GM12878 (cell line): ENCODE results near the gene CENPS. TPM values are rescaled to one million over a fixed set of nuclear protein-coding genes. Genes with fewer than 3 reads are reported as not detected.
A peak's percentile ranks its signal among the peaks of the same experiment; 100 is the strongest.

Source experiments
- ATAC-seq: fragments of 200-7000 bp; cut with Tn5 transposase; 3 replicates; pipeline ENCODE4 v1.9.1; 2020; ENCODE audit warnings: mild to moderate bottlenecking, moderate library complexity
- BruUV-seq: library from RNA; stranded (reverse); fragments of 400-500 nt; replicated peaks from 2 replicates; lab custom pipeline; 2021; lab: Mats Ljungman, UMichigan
- CTCF ChIA-PET: fragments of 300-600 bp; sonication (Branson Sonifier 250); formaldehyde crosslinking; extraction: SDS; loops from one replicate; lab custom pipeline; 2021; ENCODE audit warnings: inconsistent platforms; lab: Yijun Ruan, JAX
- POLR2A ChIA-PET: fragments of 350-600 bp; formaldehyde crosslinking; extraction: SDS; loops from one replicate; lab custom pipeline; 2021; ENCODE audit warnings: inconsistent platforms; lab: Charles Lee
- RAD21 ChIA-PET: fragments of 300-600 bp; sonication (Branson Sonifier 250); formaldehyde crosslinking; loops from one replicate; lab custom pipeline; 2023; ENCODE audit warnings: antibody characterized with exemption; ENCODE audit not compliant: unreplicated experiment; lab: Charles Lee
- SMC1A ChIA-PET: fragments of 300-600 bp; sonication (Branson Sonifier 250); formaldehyde crosslinking; loops from one replicate; lab custom pipeline; 2023; ENCODE audit not compliant: unreplicated experiment, uncharacterized antibody; lab: Charles Lee
- DNase-seq: peaks from one replicate; pipeline ENCODE4 v3.0.0-alpha.2; 2011; ENCODE audit warnings: low read depth, low spot score
- FAIRE-seq: peaks from 3 replicates; lab custom pipeline; 2011; peaks lifted over from hg19 to GRCh38; lab: Jason Lieb, UNC
- H2AFZ ChIP-seq: 2 replicates; pipeline ENCODE4 v1.6.0; 2011; ENCODE audit warnings: low read depth, low read length, control low read depth; ENCODE audit not compliant: control insufficient read depth
- H3K27ac ChIP-seq: 2 replicates; pipeline ENCODE4 v1.5.1; 2011; ENCODE audit warnings: control low read depth; ENCODE audit not compliant: control insufficient read depth, insufficient read depth
- H3K27me3 ChIP-seq, 2 experiments: replicated peaks in 1 of 2; 2 replicates each; pipeline versions ENCODE4 v1.6.0 to v1.6.1; 2011; ENCODE audit warnings: low read length in 1 of 2; ENCODE audit not compliant: control insufficient read depth in 2 of 2, insufficient read depth in 2 of 2
- H3K36me3 ChIP-seq, 2 experiments: 2 replicates each; pipeline ENCODE4 v1.5.1; 2011; ENCODE audit warnings: low read length in 1 of 2; ENCODE audit not compliant: control insufficient read depth in 2 of 2, insufficient read depth in 2 of 2
- H3K4me1 ChIP-seq: 2 replicates; pipeline ENCODE4 v1.6.1; 2011; ENCODE audit warnings: mild to moderate bottlenecking, low read length, moderate library complexity, mixed read lengths; ENCODE audit not compliant: control insufficient read depth, insufficient read depth
- H3K4me2 ChIP-seq: 2 replicates; pipeline ENCODE4 v1.6.0; 2011; ENCODE audit warnings: control low read depth; ENCODE audit not compliant: control insufficient read depth, insufficient read depth
- H3K4me3 ChIP-seq: fragments of 200-600 bp; sonication (generic); 2 replicates; pipeline ENCODE4 v1.5.1; 2016
- H3K79me2 ChIP-seq: 2 replicates; pipeline ENCODE4 v1.6.0; 2011; ENCODE audit warnings: low read length; ENCODE audit not compliant: control insufficient read depth, insufficient read depth
- H3K9ac ChIP-seq: 2 replicates; pipeline ENCODE4 v1.8.0; 2011; ENCODE audit warnings: low read length, control low read depth, mixed read lengths; ENCODE audit not compliant: control insufficient read depth, insufficient read depth
- H3K9me3 ChIP-seq: replicated peaks from 3 replicates; pipeline ENCODE4 v1.5.1; 2011; ENCODE audit warnings: mild to moderate bottlenecking, low read length; ENCODE audit not compliant: control insufficient read depth, insufficient read depth
- H4K20me1 ChIP-seq: 2 replicates; pipeline ENCODE4 v1.6.0; 2011; ENCODE audit not compliant: control insufficient read depth, insufficient read depth
- BMI1 ChIP-seq: fragments of 450-650 bp; IDR thresholded peaks from 2 replicates; pipeline ENCODE4 v1.6.1; 2016; ENCODE audit warnings: mild to moderate bottlenecking, moderate library complexity, borderline replicate concordance
- IKZF1 ChIP-seq: fragments of 450-650 bp; conservative IDR thresholded peaks from 2 replicates; pipeline ENCODE4 v1.6.1; 2017; ENCODE audit warnings: antibody characterized with exemption, mild to moderate bottlenecking
- KDM1A ChIP-seq: fragments of 200-600 bp; sonication (generic); IDR thresholded peaks from 2 replicates; pipeline ENCODE4 v1.6.1; 2016; ENCODE audit warnings: borderline replicate concordance
- KLF5 ChIP-seq: fragments of 450-650 bp; IDR thresholded peaks from 2 replicates; pipeline ENCODE4 v1.6.1; 2014; ENCODE audit warnings: mild to moderate bottlenecking; ENCODE audit not compliant: partially characterized antibody
- MLLT1 ChIP-seq: fragments of 450-650 bp; IDR thresholded peaks from 2 replicates; pipeline ENCODE4 v1.6.1; 2016; ENCODE audit warnings: mild to moderate bottlenecking
- NBN ChIP-seq: fragments of 450-650 bp; IDR thresholded peaks from 2 replicates; pipeline ENCODE4 v1.6.1; 2016
- NR2F1 ChIP-seq: fragments of 450-650 bp; conservative IDR thresholded peaks from 2 replicates; pipeline ENCODE4 v1.6.1; 2017; ENCODE audit warnings: mild to moderate bottlenecking
- REST ChIP-seq: IDR thresholded peaks from 2 replicates; pipeline ENCODE4 v1.6.1; 2012; ENCODE audit warnings: mild to moderate bottlenecking, low read depth, low read length
- SKIL ChIP-seq: fragments of 450-650 bp; IDR thresholded peaks from 2 replicates; pipeline ENCODE4 v1.6.1; 2017; ENCODE audit warnings: mild to moderate bottlenecking, low read depth, inconsistent platforms; ENCODE audit not compliant: poor library complexity, severe bottlenecking
- SMAD1 ChIP-seq: fragments of 450-650 bp; IDR thresholded peaks from 2 replicates; pipeline ENCODE4 v1.6.1; 2018; ENCODE audit warnings: mild to moderate bottlenecking, low read depth; ENCODE audit not compliant: partially characterized antibody
- STAT3 ChIP-seq: IDR thresholded peaks from 2 replicates; pipeline ENCODE4 v1.6.1; 2011; ENCODE audit warnings: low read depth, low read length, improper control_type of control experiment
- TARDBP ChIP-seq: IDR thresholded peaks from 2 replicates; pipeline ENCODE4 v1.6.1; 2016; ENCODE audit warnings: borderline replicate concordance
- WGBS: methylation state at CpG from one replicate; pipeline ENCODE4 v1.1.6; 2016; ENCODE audit warnings: low lambda C conversion rate; ENCODE audit not compliant: insufficient replicate concordance, insufficient coverage; ENCODE audit errors: missing lambda C conversion rate; 5-methylcytosine and 5-hydroxymethylcytosine counted together
- in situ Hi-C: fragments of 300-500 bp; cut with MboI; formaldehyde crosslinking; loops from 9 replicates; pipeline ENCODE4 v1.14.3; 2018; ENCODE audit warnings: mixed read lengths
- intact Hi-C: fragments of 100-400 bp; cut with micrococcal nuclease; formaldehyde crosslinking; loops from one replicate; pipeline ENCODE4 v1.14.2; 2022; ENCODE audit not compliant: unreplicated experiment
- polyA plus RNA-seq, 11 experiments: library from polyadenylated mRNA; depleted of rRNA in 4 of 11; unstranded in 6 of 11; stranded (reverse) in 5 of 11; fragments of >200 nt; fragmentation: Nextera tagmentation in 4 of 11; fragmentation: Illumina TruSeq in 1 of 11; extraction: Ambion mirVana in 4 of 11; extraction: Trizol in 1 of 11; gene quantifications; 1 replicate in 1 of 11; 2 replicates in 10 of 11; pipeline versions ENCODE4 v1.2.1 to v1.2.3, GENCODE V29; 2011 to 2016; ENCODE audit warnings: inconsistent platforms in 2 of 11, missing spikeins in 2 of 11, low read depth in 1 of 11
- total RNA-seq, 4 experiments: library from RNA; depleted of rRNA in 3 of 4; stranded (reverse); fragments of >200 nt in 3 of 4; fragmentation: Illumina TruSeq in 1 of 4; extraction: Trizol in 1 of 4; gene quantifications; 2 replicates each; pipeline versions ENCODE4 v1.2.1 to v1.2.3, GENCODE V29; 2013 to 2021

The CENPS gene
- total and polyA plus RNA-seq, 10 of the 15 experiments (the other 5 are each of a cell fraction or from before 2014, with no cell fraction given) = 9.4 to 51.7 (median 16.7) TPM

GRCh38 chr1:10489291-10490055 lies 59.2 kb downstream of the CENPS start (continued):
- TF ChIP-seq REST (peak; percentile 60; the same call in 1 of the 2 replicates), NBN (no peak), BMI1 (no peak), SMAD1 (peak; percentile 58), NR2F1 (peak; percentile 59)

GRCh38 chr1:10490286-10490970 lies 60.2 kb downstream of the CENPS start:
- no TSS peak for BruUV-seq
- TF ChIP-seq IKZF1 (no peak), STAT3 (no peak), MLLT1 (no peak), TARDBP (no peak), KDM1A (no peak), SKIL (no peak), KLF5 (no peak)

More at GRCh38 chr1:10490286-10490970, 60.2 kb downstream of the CENPS start:
- peaks cover 17% of the 10 kb centered on the region for H3K79me2 ChIP-seq
- in situ Hi-C loops (loop anchor here (5.0 kb wide), 1 partner anchor 58 kb away; the partner anchor contains the start of gene CENPS), intact Hi-C loops (loop anchor here (5.0 kb wide), 1 partner anchor 613 kb away; no protein-coding TSS in a partner anchor)
- ChIA-PET CTCF (interaction anchor here (0.6 to 12.5 kb wide), 6 partner anchors 13 to 281 kb away, joined by 3 to 292 read pairs (median 4); partner anchors contain the start of genes CENPS and KIF1B), RAD21 (interaction anchor here (0.7 to 8.4 kb wide), 3 partner anchors 18 to 731 kb away, joined by 4 to 191 read pairs (median 6); partner anchors contain the start of gene CENPS), SMC1A (interaction anchor here (0.6 to 1.9 kb wide), 3 partner anchors 10 to 61 kb away, joined by 3 to 7 read pairs (median 3); no protein-coding TSS in a partner anchor), POLR2A (interaction anchor here (0.6 to 1.6 kb wide), 3 partner anchors 15 to 60 kb away, joined by 3 to 5 read pairs (median 4); partner anchors contain the start of gene CENPS)
- H3K4me1 ChIP-seq = peaks cover 4% of the 10 kb centered on the region
- H3K9me3 ChIP-seq = no peaks in the 10 kb centered on the region
- WGBS = 77% methylated on average over 12 of the region's 12 CpGs
- FAIRE-seq = no peak
- no peak overlapping the region for H3K4me2 ChIP-seq
- no peak overlapping the region for H2AFZ ChIP-seq
- peaks cover 0 to 4% of the 10 kb centered on the region in 2 experiments; a peak in 1 of 4 replicates for H3K36me3 ChIP-seq
- H3K27ac ChIP-seq = no peak overlapping the region
- H3K9ac ChIP-seq = no peak overlapping the region
- no peaks in the 10 kb centered on the region for H4K20me1 ChIP-seq
- no peaks in the 10 kb centered on the region for H3K27me3 ChIP-seq
- no peak for DNase-seq
- no peak overlapping the region for H3K4me3 ChIP-seq
- ATAC-seq = no peak
